Measurements from ENCODE around the gene KLHL35.

Gene KLHL35

DNA sequence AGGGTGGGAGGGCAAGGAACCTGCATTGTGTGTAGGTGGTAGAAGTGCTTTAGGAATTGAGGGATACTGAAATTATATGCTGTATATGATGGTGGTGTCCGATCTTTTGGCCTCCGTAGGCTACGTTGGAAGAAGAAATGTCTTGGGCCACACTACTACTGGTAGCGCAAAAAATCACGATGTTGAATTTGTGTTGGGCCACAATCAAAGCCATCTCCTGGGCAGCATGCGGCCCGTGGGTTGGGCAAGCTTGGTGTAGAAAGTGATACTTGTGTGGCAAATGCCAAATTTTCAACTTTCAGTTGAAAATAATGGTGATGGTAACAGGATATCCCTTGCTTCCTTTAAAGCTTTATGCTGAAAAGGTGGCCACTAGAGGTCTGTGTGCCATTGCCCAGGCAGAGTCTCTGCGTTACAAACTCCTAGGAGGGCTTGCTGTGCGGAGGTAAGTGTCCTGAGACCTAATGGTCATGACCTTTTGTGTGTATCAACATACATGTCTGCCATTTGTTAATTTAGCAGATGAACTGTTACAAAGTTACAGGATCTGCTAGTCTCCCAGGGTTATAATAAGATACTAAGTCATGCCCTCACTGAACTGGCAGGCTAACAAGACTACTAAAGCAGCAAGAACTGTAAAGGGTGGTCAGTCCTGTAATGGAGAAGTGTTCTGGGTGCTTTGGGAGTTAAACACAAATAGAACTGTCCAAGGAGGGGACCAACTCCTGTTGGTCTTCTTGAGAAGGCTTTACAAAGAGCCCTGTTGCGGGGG is 30.8 kb downstream of the KLHL35 start:
- in situ Hi-C loops (cut with HindIII; ENCODE audit: low pct_unique_long_range_greater_than_20kb, low sequenced_read_pairs): no loop called here
- no peak for TF ChIP-seq JUND (IDR thresholded peaks at IDR 0.05; ENCODE audit: low read depth)
- DNase-seq (ENCODE audit: low read depth in 1 of 2, low spot score in 1 of 2): no peak

- DNase-seq (ENCODE audit: low read depth in 1 of 2, low spot score in 1 of 2): peak in 1 of 2 experiments; percentile 42
- no peak for TF ChIP-seq JUND (IDR thresholded peaks at IDR 0.05; ENCODE audit: low read depth)
- in situ Hi-C loops (cut with HindIII; ENCODE audit: low pct_unique_long_range_greater_than_20kb, low sequenced_read_pairs): no loop called here
Observed at GRCh38 chr11:75400146-75400865, 32.7 kb downstream of the KLHL35 start.

GRCh38 chr11:75399344-75400145 is 33.5 kb downstream of the KLHL35 start, which contains the start of gene RPS3:
Gene RPS3 (plus strand): TSS chr11:75399518. CDS start chr11:75399548, 30 bp downstream.
- in situ Hi-C loops (cut with HindIII; ENCODE audit: low pct_unique_long_range_greater_than_20kb, low sequenced_read_pairs): no loop called here
- DNase-seq (ENCODE audit: low read depth in 1 of 2, low spot score in 1 of 2): peak; percentile 88 to 96
- no peak for TF ChIP-seq JUND (IDR thresholded peaks at IDR 0.05; ENCODE audit: low read depth)

DNA sequence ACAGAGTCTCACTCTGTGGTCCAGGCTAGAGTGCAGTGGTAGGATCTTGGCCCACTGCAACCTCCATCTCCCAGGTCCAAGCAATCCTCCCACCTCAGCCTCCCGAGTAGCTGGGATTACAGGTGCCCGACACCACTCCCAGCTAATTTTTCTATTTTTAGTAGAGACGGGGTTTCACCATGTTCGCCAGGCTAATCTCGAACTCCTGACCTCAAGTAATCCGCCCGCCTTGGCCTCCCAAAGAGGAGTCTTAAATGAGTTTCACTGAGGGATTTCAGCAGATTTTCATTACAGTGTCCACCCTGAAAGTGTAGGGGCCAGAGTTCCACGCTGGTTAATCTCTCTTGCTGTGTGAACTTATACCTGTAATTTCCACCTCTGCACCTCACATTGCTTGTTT is 34.1 kb downstream of the KLHL35 start:
- DNase-seq (ENCODE audit: low read depth in 1 of 2, low spot score in 1 of 2): no peak
- in situ Hi-C loops (cut with HindIII; ENCODE audit: low pct_unique_long_range_greater_than_20kb, low sequenced_read_pairs): no loop called here
- no peak for TF ChIP-seq JUND (IDR thresholded peaks at IDR 0.05; ENCODE audit: low read depth)

- no peak for TF ChIP-seq JUND (IDR thresholded peaks at IDR 0.05; ENCODE audit: low read depth)
Observed at GRCh38 chr11:75394085-75394840, 38.7 kb downstream of the KLHL35 start.

DNA sequence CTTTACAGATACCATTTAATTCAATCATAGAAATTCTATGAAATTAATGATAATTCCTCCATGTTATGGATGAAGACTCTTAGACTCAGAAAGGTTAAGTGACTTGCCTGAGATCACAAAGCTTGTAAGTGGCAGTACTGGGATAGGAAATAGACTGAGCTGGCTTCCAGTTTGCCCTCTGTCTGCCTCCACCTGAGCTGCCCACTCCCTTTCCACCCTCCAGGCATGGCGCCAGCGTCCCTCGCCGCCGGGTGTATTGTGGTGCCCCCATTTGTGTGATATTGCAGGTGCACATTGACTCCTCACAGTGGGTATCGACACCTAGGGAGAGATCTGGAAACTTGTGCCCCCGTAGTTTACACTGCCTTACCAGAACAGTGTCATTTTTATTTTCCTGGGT is 43.1 kb downstream of the KLHL35 start:
- TF ChIP-seq JUND (IDR thresholded peaks at IDR 0.05; ENCODE audit: low read depth): no peak
- no peak for DNase-seq (ENCODE audit: low read depth in 1 of 2, low spot score in 1 of 2)
- in situ Hi-C loops (cut with HindIII; ENCODE audit: low pct_unique_long_range_greater_than_20kb, low sequenced_read_pairs): no loop called here

More at GRCh38 chr11:75394085-75394840, 38.7 kb downstream of the KLHL35 start:
- DNase-seq (ENCODE audit: low read depth in 1 of 2, low spot score in 1 of 2): no peak
- in situ Hi-C loops (cut with HindIII; ENCODE audit: low pct_unique_long_range_greater_than_20kb, low sequenced_read_pairs): no loop called here

- in situ Hi-C loops (cut with HindIII; ENCODE audit: low pct_unique_long_range_greater_than_20kb, low sequenced_read_pairs): no loop called here
- no peak for TF ChIP-seq JUND (IDR thresholded peaks at IDR 0.05; ENCODE audit: low read depth)
- DNase-seq (ENCODE audit: low read depth in 1 of 2, low spot score in 1 of 2): no peak
Observed at GRCh38 chr11:75389276-75389605, 43.8 kb downstream of the KLHL35 start.

DNA sequence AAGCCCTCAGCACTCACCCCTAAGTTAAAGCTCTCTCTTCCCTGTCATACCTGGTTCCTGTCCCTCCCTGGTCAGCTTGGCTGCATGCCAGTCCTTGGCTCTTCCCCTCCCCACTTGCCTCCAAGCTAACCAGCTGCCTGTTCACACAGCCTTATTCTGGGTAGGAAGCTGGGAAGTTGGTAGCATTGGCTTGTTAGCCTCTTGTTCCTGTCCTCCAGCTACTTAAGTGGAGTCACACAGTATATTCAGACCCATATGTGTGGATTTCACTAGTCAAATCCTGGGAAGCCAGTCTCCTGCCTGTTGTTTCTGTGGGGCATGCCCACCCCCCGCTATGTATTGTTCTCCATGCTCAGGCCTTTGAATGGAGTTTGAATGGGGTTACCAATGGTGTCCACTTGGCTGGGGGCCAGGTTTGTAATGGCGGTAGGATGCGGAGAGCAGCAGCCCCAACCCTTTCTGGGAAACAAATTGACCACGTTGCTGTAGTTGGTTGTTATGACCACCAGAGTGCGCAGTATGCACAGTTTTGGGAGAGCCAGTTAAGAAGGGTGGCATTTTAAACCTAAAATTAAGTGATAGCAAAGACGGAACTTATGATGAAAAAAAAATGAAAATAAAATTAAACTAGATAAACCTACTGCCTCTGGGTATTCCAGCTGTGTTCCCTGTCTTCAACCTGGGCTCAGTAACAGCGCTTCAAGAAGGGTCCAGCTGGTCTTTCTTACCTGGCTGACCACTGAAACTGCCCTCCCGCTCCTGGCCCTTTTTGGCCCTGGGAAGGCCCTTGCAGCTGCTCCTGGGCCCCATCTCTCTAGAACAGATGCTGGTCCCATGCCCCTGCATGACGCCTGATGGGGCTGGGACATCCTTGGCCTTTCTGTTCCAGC is 44.4 kb downstream of the KLHL35 start:
- peak; percentile 74 to 91 for DNase-seq (ENCODE audit: low read depth in 1 of 2, low spot score in 1 of 2)
- TF ChIP-seq JUND (IDR thresholded peaks at IDR 0.05; ENCODE audit: low read depth): no peak
- in situ Hi-C loops (cut with HindIII; ENCODE audit: low pct_unique_long_range_greater_than_20kb, low sequenced_read_pairs): no loop called here

DNA sequence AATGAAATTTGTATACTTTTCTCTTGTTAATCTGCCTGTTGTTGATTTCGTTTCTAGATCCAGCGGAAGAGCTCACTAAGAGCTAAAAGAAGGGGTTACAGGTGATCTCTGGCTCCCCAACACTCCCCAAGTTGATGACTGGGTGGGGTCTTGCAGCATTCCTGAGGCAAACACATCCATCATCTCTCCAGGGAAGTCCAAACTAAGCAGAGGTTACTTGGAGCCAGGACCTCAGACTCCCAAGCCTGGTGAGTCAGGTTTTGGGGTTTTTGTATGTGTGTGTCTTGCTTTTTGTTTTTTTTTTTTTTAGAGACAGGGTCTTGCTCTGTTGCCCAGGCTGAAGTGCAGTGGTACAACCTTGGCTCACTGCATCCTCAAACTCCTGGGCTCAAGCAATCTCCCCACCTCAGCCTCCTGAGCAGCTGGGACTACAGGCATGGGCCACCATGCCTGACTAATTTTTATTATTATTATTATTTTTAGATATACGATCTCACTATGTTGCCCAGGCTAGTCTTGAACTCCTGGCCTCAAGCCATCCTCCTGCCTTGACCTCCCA is 45.2 kb downstream of the KLHL35 start:
- in situ Hi-C loops (cut with HindIII; ENCODE audit: low pct_unique_long_range_greater_than_20kb, low sequenced_read_pairs): no loop called here
- no peak for TF ChIP-seq JUND (IDR thresholded peaks at IDR 0.05; ENCODE audit: low read depth)
- no peak for DNase-seq (ENCODE audit: low read depth in 1 of 2, low spot score in 1 of 2)

- in situ Hi-C loops (cut with HindIII; ENCODE audit: low pct_unique_long_range_greater_than_20kb, low sequenced_read_pairs): no loop called here
- DNase-seq (ENCODE audit: low read depth in 1 of 2, low spot score in 1 of 2): peak in 1 of 2 experiments; percentile 74
- TF ChIP-seq JUND (IDR thresholded peaks at IDR 0.05; ENCODE audit: low read depth): no peak
Observed at GRCh38 chr11:75386942-75387630, 45.9 kb downstream of the KLHL35 start.
